Dedifferentiated amniotic fluid mesenchymal stem cell (primary cell): ENCODE results near the gene EFEMP2.

ENCODE experiments used
- DNase-seq: peaks from one replicate; pipeline ENCODE4 v3.0.0-alpha.2; 2016; ENCODE audit errors: extremely low spot score

Gene EFEMP2

DNA sequence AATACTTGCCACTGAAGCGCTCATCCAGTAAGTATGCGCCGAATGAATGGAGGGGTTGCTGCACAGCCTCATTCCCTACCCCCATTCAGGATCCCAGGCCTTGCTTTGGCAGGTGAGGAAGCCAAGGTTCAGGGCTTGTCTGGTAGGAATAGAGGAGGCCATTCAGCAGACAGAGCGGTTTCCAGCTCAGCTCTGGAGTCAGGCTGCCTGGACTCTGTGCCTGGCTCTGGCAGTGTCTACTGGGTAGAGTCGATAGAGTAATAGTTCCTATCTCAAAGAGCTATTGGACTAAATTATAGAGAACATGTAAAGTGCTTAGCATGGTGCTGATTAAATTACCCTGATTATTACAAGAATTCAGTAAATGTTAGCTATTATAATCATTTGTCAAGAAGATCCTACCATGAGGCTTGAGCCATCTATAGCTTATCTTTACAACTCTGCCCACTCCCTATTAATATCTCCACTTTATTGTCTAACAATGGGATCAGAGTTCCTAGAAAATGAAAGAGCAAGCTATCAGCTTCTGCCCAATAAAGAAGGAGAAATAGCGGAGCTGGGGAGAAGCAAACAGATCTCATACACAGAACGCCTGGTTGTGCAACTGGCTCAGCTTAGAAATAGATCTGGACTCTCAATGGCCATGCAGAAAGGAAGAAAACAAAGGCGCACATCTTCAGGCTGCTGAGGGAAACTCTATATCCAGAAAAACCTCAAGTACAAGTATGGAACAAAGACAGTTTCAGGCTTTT lies 45.4 kb downstream of the EFEMP2 start:
- DNase-seq = no peak

DNA sequence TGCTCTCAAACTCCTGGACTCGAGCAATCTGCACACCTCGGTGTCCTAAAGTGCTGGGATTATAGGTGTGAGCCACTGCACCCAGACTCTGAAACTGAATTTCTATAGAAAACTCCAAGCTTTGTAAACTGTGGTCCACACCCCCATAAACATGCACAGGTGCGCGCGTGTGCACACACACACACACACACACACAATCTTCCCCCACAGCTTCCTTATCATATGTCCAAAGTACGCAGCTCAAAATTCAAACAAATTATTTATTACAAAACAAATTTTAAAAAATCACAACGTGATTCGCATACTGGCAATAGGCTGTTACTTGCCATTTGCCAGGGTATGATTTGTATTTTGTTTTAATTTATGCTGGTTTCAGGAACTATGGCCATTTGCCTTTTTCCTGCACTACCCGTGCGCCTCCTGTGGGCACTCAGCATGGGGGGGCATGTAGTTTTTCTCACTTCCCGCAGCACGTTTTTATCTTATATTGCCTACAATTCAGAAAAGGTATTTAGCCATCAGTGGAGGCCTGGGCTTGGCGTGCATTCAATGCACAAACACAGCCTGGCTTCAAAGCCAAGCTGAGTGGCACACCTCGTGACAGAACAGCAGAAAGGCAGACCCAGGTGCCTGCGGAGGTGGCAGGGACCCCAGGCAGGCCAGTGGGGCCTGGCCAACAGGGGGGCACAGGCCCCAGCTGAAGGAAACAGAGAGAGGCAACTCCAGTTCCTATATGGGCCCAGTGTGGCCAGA lies 49.6 kb downstream of the EFEMP2 start:
- DNase-seq = no peak

DNA sequence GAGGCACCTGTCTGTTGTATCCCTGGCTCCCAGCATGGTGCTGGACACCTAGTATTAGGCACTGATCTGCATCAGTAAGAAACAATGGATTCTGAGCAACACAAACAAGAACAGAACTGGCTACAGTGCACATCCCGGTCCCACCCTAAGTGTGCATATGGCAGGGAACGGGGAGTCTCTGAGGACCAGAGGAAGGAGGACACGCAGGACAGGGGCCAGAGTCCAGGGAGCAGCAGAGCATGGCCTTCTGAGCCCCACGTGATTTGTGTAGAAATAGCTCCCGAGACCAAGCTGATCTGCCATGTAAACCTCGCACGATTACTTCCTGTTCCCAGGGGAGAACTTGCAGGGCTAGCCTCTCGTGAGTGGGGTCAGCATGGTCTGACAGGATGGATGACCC lies 51.5 kb downstream of the EFEMP2 start:
- DNase-seq = no peak

GRCh38 chr11:65817835-65818680 lies 54.5 kb downstream of the EFEMP2 start:
- peak; percentile 87 for DNase-seq

DNA sequence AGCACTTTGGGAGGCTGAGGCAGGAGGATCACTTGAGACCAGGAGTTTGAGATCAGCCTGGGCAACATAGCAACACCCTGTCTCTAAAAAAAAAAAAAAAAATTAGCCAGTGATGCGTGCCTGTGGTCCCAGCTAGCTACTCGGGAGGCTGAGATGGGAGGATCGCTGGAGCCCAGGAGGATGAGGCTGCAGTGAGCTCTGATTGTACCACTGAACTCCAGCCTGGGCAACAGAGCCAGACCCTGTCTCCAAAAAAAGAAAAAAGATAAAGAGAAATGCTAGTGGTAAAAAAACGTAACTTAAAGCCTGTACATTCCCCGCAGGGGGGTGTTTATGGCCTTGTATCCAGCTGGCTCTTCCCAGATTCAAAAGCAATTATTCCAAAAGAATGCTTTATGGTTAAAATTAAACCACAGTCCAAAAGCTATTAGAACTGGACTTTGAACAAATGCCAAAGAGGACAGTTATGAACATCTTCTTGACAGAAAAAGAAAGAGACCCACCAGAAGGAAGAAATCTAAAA lies 55.2 kb downstream of the EFEMP2 start:
- no peak for DNase-seq

GRCh38 chr11:65816696-65817095 lies 55.9 kb downstream of the EFEMP2 start:
- DNase-seq = no peak
